ENCODE data around the gene HIBCH. TPM values are rescaled to one million over a fixed set of nuclear protein-coding genes. Genes with fewer than 3 reads are reported as not detected.

HIBCH gene
- total and polyA plus RNA-seq, 2 of the 13 experiments (the other 11 are each of a cell fraction or from before 2014, with no cell fraction given) = 18.8 to 49.5 TPM

DNA sequence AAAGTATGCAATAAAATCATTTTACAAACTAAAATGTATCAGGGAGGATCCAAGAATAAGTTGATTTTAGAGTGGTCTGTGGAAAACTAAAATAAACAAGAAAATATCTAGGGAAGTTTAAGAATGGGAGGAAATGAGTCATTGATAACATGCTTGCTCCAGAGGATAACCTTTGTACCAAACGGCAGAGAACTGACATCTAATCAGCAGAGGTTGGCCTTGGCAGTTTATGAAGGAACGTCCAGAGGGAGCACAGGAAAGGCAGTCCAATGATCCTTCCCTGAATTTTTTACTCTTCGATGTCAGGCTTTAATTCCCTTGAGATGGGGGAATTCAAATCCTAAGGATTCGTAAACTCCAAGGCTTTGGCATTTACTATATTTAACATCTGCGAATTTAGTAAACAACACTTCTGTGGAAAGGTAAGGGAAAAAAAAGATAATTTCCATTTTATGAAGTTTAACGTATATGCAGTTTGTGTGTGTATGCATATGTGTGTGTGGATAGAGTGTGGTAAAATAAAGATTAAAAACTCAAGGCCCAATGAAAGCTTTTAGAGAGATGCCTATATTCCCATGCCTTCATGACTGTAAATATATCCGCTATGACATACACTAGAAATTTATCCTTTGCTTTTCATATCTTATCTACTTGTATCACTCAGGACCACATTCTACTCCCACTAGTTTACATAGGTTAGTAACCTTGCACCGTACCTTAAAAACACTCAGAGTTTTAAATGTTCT is 15.0 kb upstream of the HIBCH start (continued):
- TF ChIP-seq ZNF558 (CRISPR knock-in tag; IDR thresholded peaks at IDR 0.05; ENCODE audit: borderline replicate concordance) (0 out of 2 replicates have a peak, but pooled peaks have one; percentile 37), ZSCAN12 (CRISPR knock-in tag; IDR thresholded peaks at IDR 0.05) (0 out of 2 replicates have a peak, but pooled peaks have one; percentile 38), RELA (CRISPR knock-in tag; IDR thresholded peaks at IDR 0.05) (no peak), ZEB1 (IDR thresholded peaks at IDR 0.05; ENCODE audit: insufficient replicate concordance, low read depth) (no peak), ZNF737 (CRISPR knock-in tag; IDR thresholded peaks at IDR 0.05; ENCODE audit: borderline replicate concordance) (no peak), RARA (CRISPR knock-in tag; IDR thresholded peaks at IDR 0.05) (peak; percentile 82), PHF8 (CRISPR knock-in tag; IDR thresholded peaks at IDR 0.05) (peak; percentile 25; the same call in 1 of the 2 replicates), ZSCAN30 (CRISPR knock-in tag; IDR thresholded peaks at IDR 0.05) (no peak), ZNF607 (CRISPR knock-in tag; IDR thresholded peaks at IDR 0.05; ENCODE audit: borderline replicate concordance) (no peak), ZFP62 (CRISPR knock-in tag; IDR thresholded peaks at IDR 0.05) (no peak), ZKSCAN5 (CRISPR knock-in tag; IDR thresholded peaks at IDR 0.05) (no peak), TAF1 (CRISPR knock-in tag; IDR thresholded peaks at IDR 0.05) (peak; percentile 67; the same call in 1 of the 2 replicates), DNMT3B (CRISPR knock-in tag; conservative IDR thresholded peaks at IDR 0.05) (peak; percentile 87; the same call in 1 of the 2 replicates), ZNF510 (CRISPR knock-in tag; IDR thresholded peaks at IDR 0.05; ENCODE audit: low read depth) (no peak), MTF2 (CRISPR knock-in tag; IDR thresholded peaks at IDR 0.05; ENCODE audit: borderline replicate concordance) (no peak), TCF7L2 (IDR thresholded peaks at IDR 0.05; ENCODE audit: low read depth, low read length) (0 out of 2 replicates have a peak, but pooled peaks have one; percentile 36), ZNF777 (CRISPR knock-in tag; IDR thresholded peaks at IDR 0.05) (no peak), SOX13 (IDR thresholded peaks at IDR 0.05) (peak; percentile 34; the same call in 1 of the 2 replicates), SOX13 (CRISPR knock-in tag; conservative IDR thresholded peaks at IDR 0.05 in 1 of 2, IDR thresholded peaks at IDR 0.05 in 1 of 2) (peak in 1 of 2 experiments; percentile 91; a peak in 2 of 4 replicates), PAX8 (CRISPR knock-in tag; IDR thresholded peaks at IDR 0.05; ENCODE audit: borderline replicate concordance) (no peak), KLF15 (CRISPR knock-in tag; IDR thresholded peaks at IDR 0.05; ENCODE audit: borderline replicate concordance) (no peak)
- TF ChIP-seq, protein P1, sequence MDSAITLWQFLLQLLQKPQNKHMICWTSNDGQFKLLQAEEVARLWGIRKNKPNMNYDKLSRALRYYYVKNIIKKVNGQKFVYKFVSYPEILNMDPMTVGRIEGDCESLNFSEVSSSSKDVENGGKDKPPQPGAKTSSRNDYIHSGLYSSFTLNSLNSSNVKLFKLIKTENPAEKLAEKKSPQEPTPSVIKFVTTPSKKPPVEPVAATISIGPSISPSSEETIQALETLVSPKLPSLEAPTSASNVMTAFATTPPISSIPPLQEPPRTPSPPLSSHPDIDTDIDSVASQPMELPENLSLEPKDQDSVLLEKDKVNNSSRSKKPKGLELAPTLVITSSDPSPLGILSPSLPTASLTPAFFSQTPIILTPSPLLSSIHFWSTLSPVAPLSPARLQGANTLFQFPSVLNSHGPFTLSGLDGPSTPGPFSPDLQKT (CRISPR knock-in tag; IDR thresholded peaks at IDR 0.05; ENCODE audit: borderline replicate concordance) = no peak
- TF ChIP-seq, protein P2, sequence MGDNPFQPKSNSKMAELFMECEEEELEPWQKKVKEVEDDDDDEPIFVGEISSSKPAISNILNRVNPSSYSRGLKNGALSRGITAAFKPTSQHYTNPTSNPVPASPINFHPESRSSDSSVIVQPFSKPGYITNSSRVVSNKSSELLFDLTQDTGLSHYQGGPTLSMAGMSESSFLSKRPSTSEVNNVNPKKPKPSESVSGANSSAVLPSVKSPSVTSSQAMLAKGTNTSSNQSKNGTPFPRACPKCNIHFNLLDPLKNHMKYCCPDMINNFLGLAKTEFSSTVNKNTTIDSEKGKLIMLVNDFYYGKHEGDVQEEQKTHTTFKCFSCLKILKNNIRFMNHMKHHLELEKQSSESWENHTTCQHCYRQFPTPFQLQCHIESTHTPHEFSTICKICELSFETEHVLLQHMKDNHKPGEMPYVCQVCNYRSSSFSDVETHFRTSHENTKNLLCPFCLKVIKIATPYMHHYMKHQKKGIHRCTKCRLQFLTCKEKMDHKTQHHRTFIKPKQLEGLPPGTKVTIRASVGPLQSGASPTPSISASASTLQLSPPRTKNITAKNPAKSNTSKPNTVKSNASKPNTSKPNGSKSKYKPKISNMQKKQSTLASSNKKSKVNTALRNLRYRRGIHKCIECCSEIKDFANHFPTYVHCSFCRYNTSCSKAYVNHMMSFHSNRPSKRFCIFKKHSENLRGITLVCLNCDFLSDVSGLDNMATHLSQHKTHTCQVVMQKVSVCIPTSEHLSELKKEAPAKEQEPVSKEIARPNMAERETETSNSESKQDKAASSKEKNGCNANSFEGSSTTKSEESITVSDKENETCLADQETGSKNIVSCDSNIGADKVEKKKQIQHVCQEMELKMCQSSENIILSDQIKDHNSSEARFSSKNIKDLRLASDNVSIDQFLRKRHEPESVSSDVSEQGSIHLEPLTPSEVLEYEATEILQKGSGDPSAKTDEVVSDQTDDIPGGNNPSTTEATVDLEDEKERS (CRISPR knock-in tag; IDR thresholded peaks at IDR 0.05) = no peak
- TF ChIP-seq, protein P3, sequence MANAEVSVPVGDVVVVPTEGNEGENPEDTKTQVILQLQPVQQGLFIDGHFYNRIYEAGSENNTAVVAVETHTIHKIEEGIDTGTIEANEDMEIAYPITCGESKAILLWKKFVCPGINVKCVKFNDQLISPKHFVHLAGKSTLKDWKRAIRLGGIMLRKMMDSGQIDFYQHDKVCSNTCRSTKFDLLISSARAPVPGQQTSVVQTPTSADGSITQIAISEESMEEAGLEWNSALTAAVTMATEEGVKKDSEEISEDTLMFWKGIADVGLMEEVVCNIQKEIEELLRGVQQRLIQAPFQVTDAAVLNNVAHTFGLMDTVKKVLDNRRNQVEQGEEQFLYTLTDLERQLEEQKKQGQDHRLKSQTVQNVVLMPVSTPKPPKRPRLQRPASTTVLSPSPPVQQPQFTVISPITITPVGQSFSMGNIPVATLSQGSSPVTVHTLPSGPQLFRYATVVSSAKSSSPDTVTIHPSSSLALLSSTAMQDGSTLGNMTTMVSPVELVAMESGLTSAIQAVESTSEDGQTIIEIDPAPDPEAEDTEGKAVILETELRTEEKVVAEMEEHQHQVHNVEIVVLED (CRISPR knock-in tag; IDR thresholded peaks at IDR 0.05; ENCODE audit: borderline replicate concordance) = no peak
- TF ChIP-seq, protein P4, sequence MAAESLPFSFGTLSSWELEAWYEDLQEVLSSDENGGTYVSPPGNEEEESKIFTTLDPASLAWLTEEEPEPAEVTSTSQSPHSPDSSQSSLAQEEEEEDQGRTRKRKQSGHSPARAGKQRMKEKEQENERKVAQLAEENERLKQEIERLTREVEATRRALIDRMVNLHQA (CRISPR knock-in tag; IDR thresholded peaks at IDR 0.05) = no peak
